Fibroblast of lung (primary cell): Measurements from ENCODE around the gene MARK4. TPM values are rescaled to one million over a fixed set of nuclear protein-coding genes. Genes with fewer than 3 reads are reported as not detected.

Experiments
- DNase-seq, 2 donors: peaks; one replicate each; pipeline versions ENCODE4 v3.0.0 to v3.0.0-alpha.2; 2010; ENCODE audit warnings: low read depth in 2 of 2
- H2AFZ ChIP-seq: 2 replicates; pipeline ENCODE4 v1.5.1; 2012; ENCODE audit warnings: low read length, control low read depth, inconsistent platforms
- H3K27ac ChIP-seq: 2 replicates; pipeline ENCODE4 v1.5.1; 2011; ENCODE audit warnings: low read length, control low read depth; ENCODE audit not compliant: insufficient read depth
- H3K27me3 ChIP-seq: 2 replicates; pipeline ENCODE4 v1.5.1; 2011; ENCODE audit warnings: mild to moderate bottlenecking, low read length; ENCODE audit not compliant: control insufficient read depth, insufficient read depth
- H3K36me3 ChIP-seq: 2 replicates; pipeline ENCODE4 v1.5.1; 2011; ENCODE audit warnings: low read length; ENCODE audit not compliant: control insufficient read depth, insufficient read depth
- H3K4me1 ChIP-seq: 2 replicates; pipeline ENCODE4 v1.5.1; 2011; ENCODE audit warnings: low read length; ENCODE audit not compliant: control insufficient read depth, insufficient read depth; ENCODE audit errors: extremely low read depth
- H3K4me2 ChIP-seq: 2 replicates; pipeline ENCODE4 v1.5.1; 2011; ENCODE audit warnings: low read length, control low read depth; ENCODE audit not compliant: insufficient read depth; ENCODE audit errors: extremely low read depth
- H3K4me3 ChIP-seq, 4 experiments: fragments of 200-600 bp in 1 of 4; sonication (generic) in 1 of 4; replicated peaks in 1 of 4; 2 replicates each; pipeline ENCODE4 v1.5.1; 2011 to 2016; ENCODE audit warnings: low read length in 4 of 4, low read depth in 3 of 4, mild to moderate bottlenecking in 3 of 4, control low read depth in 2 of 4, inconsistent platforms in 1 of 4, mixed read lengths in 1 of 4; ENCODE audit not compliant: insufficient read depth in 1 of 4; ENCODE audit errors: control extremely low read depth in 1 of 4
- H3K79me2 ChIP-seq: 2 replicates; pipeline ENCODE4 v1.5.1; 2012; ENCODE audit warnings: mild to moderate bottlenecking, low read length, inconsistent platforms; ENCODE audit not compliant: control insufficient read depth, insufficient read depth
- H3K9ac ChIP-seq: 2 replicates; pipeline ENCODE4 v1.5.1; 2011; ENCODE audit warnings: mild to moderate bottlenecking, low read length, control low read depth; ENCODE audit not compliant: insufficient read depth
- H3K9me3 ChIP-seq: 2 replicates; pipeline ENCODE4 v1.5.1; 2012; ENCODE audit warnings: low read depth, low read length; ENCODE audit not compliant: control insufficient read depth, insufficient read depth
- H4K20me1 ChIP-seq: 2 replicates; pipeline ENCODE4 v1.5.1; 2011; ENCODE audit warnings: low read length; ENCODE audit not compliant: control insufficient read depth, insufficient read depth; ENCODE audit errors: extremely low read depth
- EZH2 ChIP-seq: IDR thresholded peaks from 2 replicates; pipeline ENCODE4 v1.5.1; 2012; ENCODE audit warnings: low read length, control low read depth, mild to moderate bottlenecking; ENCODE audit errors: missing control alignments
- polyA plus RNA-seq, 2 donors: library from polyadenylated mRNA; depleted of rRNA in 1 of 2; stranded (reverse) in 1 of 2; unstranded in 1 of 2; fragments of >200 nt; gene quantifications; 2 replicates each; pipeline ENCODE4 v1.2.1, GENCODE V29; 2011 to 2012; ENCODE audit warnings: missing spikeins in 1 of 2
- total RNA-seq: library from RNA; depleted of rRNA; stranded (reverse); fragments of >200 nt; gene quantifications from 2 replicates; pipeline ENCODE4 v1.2.1, GENCODE V29; 2014
- TF ChIP-seq, protein P1 (sequence below), 2 donors: IDR thresholded peaks in 1 of 2; conservative IDR thresholded peaks in 1 of 2; 1 replicate in 1 of 2; 2 replicates in 1 of 2; pipeline ENCODE4 v1.5.1; 2011 to 2012; ENCODE audit warnings: low read length in 2 of 2, control low read depth in 1 of 2, inconsistent platforms in 1 of 2, low read depth in 1 of 2, mild to moderate bottlenecking in 1 of 2

Gene MARK4
- total and polyA plus RNA-seq, 2 donors (not counting 1 experiment from before 2014, with no cell fraction given) = 8.9 to 14.1 TPM

DNA sequence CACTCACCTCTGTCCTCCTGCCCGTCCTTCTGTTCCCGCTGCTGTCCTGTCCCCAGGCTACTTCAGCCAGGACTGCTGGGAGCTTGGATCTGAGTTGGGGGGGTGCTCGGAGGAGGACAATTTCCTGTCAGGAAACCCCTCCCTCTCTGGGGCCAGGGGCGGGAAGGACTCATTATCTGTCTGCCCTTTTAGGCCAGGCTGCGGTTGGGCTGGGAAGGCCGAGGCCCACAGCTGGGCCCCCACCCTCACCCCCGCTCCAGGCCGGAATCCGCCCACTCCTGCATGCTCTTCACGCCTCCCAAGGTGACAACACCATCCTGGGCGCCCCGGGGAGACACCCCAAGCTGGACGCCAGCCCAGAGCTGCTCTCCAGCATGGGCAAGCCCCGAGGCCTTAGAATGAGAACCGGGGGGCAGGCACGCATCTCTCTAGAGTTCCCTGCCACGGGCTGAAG is 5.7 kb upstream of the MARK4 start, which contains the start of gene EXOC3L2:
TSS of gene EXOC3L2 (minus strand) at position 74 of the 454 bp plus-strand sequence. CDS start 6,362 bp downstream, outside the sequence.
- no peaks in the 10 kb centered on the region for H3K9me3 ChIP-seq
- H3K4me3 ChIP-seq = no peak within 1 kb of the TSS
- no peak for DNase-seq
- H2AFZ ChIP-seq = no peak within 1 kb of the TSS
- no peaks in the 10 kb centered on the region for H3K79me2 ChIP-seq
- no peaks in the 10 kb centered on the region for H4K20me1 ChIP-seq
- no peak within 1 kb of the TSS for H3K27ac ChIP-seq
- H3K4me1 ChIP-seq = no peaks in the 10 kb centered on the region
- no peaks in the 10 kb centered on the region for H3K36me3 ChIP-seq
- no peak within 1 kb of the TSS for H3K9ac ChIP-seq
- H3K4me2 ChIP-seq = no peak within 1 kb of the TSS
- H3K27me3 ChIP-seq = no peaks in the 10 kb centered on the region
- TF ChIP-seq, protein P1, sequence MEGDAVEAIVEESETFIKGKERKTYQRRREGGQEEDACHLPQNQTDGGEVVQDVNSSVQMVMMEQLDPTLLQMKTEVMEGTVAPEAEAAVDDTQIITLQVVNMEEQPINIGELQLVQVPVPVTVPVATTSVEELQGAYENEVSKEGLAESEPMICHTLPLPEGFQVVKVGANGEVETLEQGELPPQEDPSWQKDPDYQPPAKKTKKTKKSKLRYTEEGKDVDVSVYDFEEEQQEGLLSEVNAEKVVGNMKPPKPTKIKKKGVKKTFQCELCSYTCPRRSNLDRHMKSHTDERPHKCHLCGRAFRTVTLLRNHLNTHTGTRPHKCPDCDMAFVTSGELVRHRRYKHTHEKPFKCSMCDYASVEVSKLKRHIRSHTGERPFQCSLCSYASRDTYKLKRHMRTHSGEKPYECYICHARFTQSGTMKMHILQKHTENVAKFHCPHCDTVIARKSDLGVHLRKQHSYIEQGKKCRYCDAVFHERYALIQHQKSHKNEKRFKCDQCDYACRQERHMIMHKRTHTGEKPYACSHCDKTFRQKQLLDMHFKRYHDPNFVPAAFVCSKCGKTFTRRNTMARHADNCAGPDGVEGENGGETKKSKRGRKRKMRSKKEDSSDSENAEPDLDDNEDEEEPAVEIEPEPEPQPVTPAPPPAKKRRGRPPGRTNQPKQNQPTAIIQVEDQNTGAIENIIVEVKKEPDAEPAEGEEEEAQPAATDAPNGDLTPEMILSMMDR (conservative IDR thresholded peaks at IDR 0.05 in 1 of 2, IDR thresholded peaks at IDR 0.05 in 1 of 2; ENCODE audit: low read depth in 1 of 2, low read length in 2 of 2) = no peak
- TF ChIP-seq EZH2 = no peak

GRCh38 chr19:45245826-45246225 is 5.2 kb upstream of the MARK4 start:
- H3K4me3 ChIP-seq = no peak overlapping the region
- no peaks in the 10 kb centered on the region for H3K27me3 ChIP-seq
- no peak overlapping the region for H3K9ac ChIP-seq
- H3K27ac ChIP-seq = no peak overlapping the region
- H2AFZ ChIP-seq = no peak overlapping the region
- H3K9me3 ChIP-seq = no peaks in the 10 kb centered on the region
- TF ChIP-seq EZH2 = no peak
- TF ChIP-seq, protein P1 (conservative IDR thresholded peaks at IDR 0.05 in 1 of 2, IDR thresholded peaks at IDR 0.05 in 1 of 2; ENCODE audit: low read depth in 1 of 2, low read length in 2 of 2) = no peak
- H3K79me2 ChIP-seq = no peaks in the 10 kb centered on the region
- no peak for DNase-seq
- H3K36me3 ChIP-seq = no peaks in the 10 kb centered on the region
- no peaks in the 10 kb centered on the region for H4K20me1 ChIP-seq
- no peak overlapping the region for H3K4me2 ChIP-seq
- H3K4me1 ChIP-seq = no peaks in the 10 kb centered on the region

GRCh38 chr19:45247136-45247535 is 3.9 kb upstream of the MARK4 start:
- H3K4me2 ChIP-seq = no peak overlapping the region
- no peak for TF ChIP-seq EZH2
- TF ChIP-seq, protein P1 (conservative IDR thresholded peaks at IDR 0.05 in 1 of 2, IDR thresholded peaks at IDR 0.05 in 1 of 2; ENCODE audit: low read depth in 1 of 2, low read length in 2 of 2) = no peak
- DNase-seq = no peak

More at GRCh38 chr19:45247136-45247535, 3.9 kb upstream of the MARK4 start:
- no peaks in the 10 kb centered on the region for H4K20me1 ChIP-seq
- no peaks in the 10 kb centered on the region for H3K27me3 ChIP-seq
- H3K9me3 ChIP-seq = no peaks in the 10 kb centered on the region
- H3K36me3 ChIP-seq = no peaks in the 10 kb centered on the region
- H2AFZ ChIP-seq = no peak overlapping the region
- no peak overlapping the region for H3K4me3 ChIP-seq
- H3K27ac ChIP-seq = no peak overlapping the region
- no peak overlapping the region for H3K9ac ChIP-seq
- H3K79me2 ChIP-seq = peaks cover 3% of the 10 kb centered on the region
- H3K4me1 ChIP-seq = no peaks in the 10 kb centered on the region
